ENCODE measurements around the gene WDR83. TPM values are rescaled to one million over a fixed set of nuclear protein-coding genes. Genes with fewer than 3 reads are reported as not detected.

WDR83 gene
- total and polyA plus RNA-seq, 2 experiments from 2014 or later = 9.4 to 13.1 TPM

GRCh38 chr19:12667731-12668302 lies 1.2 kb downstream of the WDR83 start:
- Histone ChIP-seq H3K36me3 (ENCODE audit: low read depth) (no peaks in the 10 kb centered on the region), H3K79me2 (ENCODE audit: insufficient read depth) (peaks cover 64% of the 10 kb centered on the region), H3F3A (ENCODE audit: insufficient read depth) (peaks cover 6% of the 10 kb centered on the region; the same call in 1 of the 2 replicates), H3K9ac (peak overlapping the region; percentile 96), H3K27me3 (replicated peaks; ENCODE audit: insufficient read depth) (no peaks in the 10 kb centered on the region), H4K20me1 (ENCODE audit: insufficient read depth) (no peaks in the 10 kb centered on the region), H3K9me3 (ENCODE audit: low read depth) (no peaks in the 10 kb centered on the region), H2AFZ (no peak overlapping the region), H3K9me2 (ENCODE audit: insufficient read depth) (no peaks in the 10 kb centered on the region), H3K27ac (peak overlapping the region; percentile 93), H3K4me2 (ENCODE audit: unreplicated experiment) (peak overlapping the region; percentile 96), H3K4me1 (ENCODE audit: insufficient read depth) (peaks cover 26% of the 10 kb centered on the region), H3K4me3 (peak overlapping the region; percentile 88)
- WGBS, 2 experiments (ENCODE audit: low coverage in 1 of 2, low lambda C conversion rate in 2 of 2, missing lambda C conversion rate in 2 of 2) = 69 to 76% methylated on average over 4 of the region's 4 CpGs
- DNase-seq = no peak
- in situ Hi-C loops (cut with MboI) = no loop called here
- TF ChIP-seq EZH2 (IDR thresholded peaks at IDR 0.05; ENCODE audit: insufficient read depth, poor library complexity, severe bottlenecking) (no peak), EZH2phosphoT487 (IDR thresholded peaks at IDR 0.05; ENCODE audit: insufficient read depth, low read depth) (no peak)

- peaks cover 6% of the 10 kb centered on the region; the same call in 1 of the 2 replicates for H3F3A ChIP-seq (ENCODE audit: insufficient read depth)
- no peak for DNase-seq
- in situ Hi-C loops (cut with MboI) = no loop called here
- no peaks in the 10 kb centered on the region for H3K9me3 ChIP-seq (ENCODE audit: low read depth)
- peak overlapping the region; percentile 96 for H2AFZ ChIP-seq
- 48 to 52% methylated on average over 8 of the region's 8 CpGs for WGBS, 2 experiments (ENCODE audit: low coverage in 1 of 2, low lambda C conversion rate in 2 of 2, missing lambda C conversion rate in 2 of 2)
- peaks cover 26% of the 10 kb centered on the region for H3K4me1 ChIP-seq (ENCODE audit: insufficient read depth)
- H3K36me3 ChIP-seq (ENCODE audit: low read depth) = no peaks in the 10 kb centered on the region
- H3K9ac ChIP-seq = peak overlapping the region; percentile 96
- no peaks in the 10 kb centered on the region for H3K27me3 ChIP-seq (replicated peaks; ENCODE audit: insufficient read depth)
- H4K20me1 ChIP-seq (ENCODE audit: insufficient read depth) = no peaks in the 10 kb centered on the region
- peak overlapping the region; percentile 93 for H3K27ac ChIP-seq
- TF ChIP-seq EZH2phosphoT487 (IDR thresholded peaks at IDR 0.05; ENCODE audit: insufficient read depth, low read depth) = no peak
- no peak for TF ChIP-seq EZH2 (IDR thresholded peaks at IDR 0.05; ENCODE audit: insufficient read depth, poor library complexity, severe bottlenecking)
- H3K79me2 ChIP-seq (ENCODE audit: insufficient read depth) = peaks cover 64% of the 10 kb centered on the region
- H3K9me2 ChIP-seq (ENCODE audit: insufficient read depth) = no peaks in the 10 kb centered on the region
- peak overlapping the region; percentile 96 for H3K4me2 ChIP-seq (ENCODE audit: unreplicated experiment)
- peak overlapping the region; percentile 82 for H3K4me3 ChIP-seq
Observed at GRCh38 chr19:12668346-12668745, 1.7 kb downstream of the WDR83 start.

- Histone ChIP-seq H4K20me1 (ENCODE audit: insufficient read depth) (no peaks in the 10 kb centered on the region), H3K4me3 (peak overlapping the region; percentile 82), H3K4me2 (ENCODE audit: unreplicated experiment) (peak overlapping the region; percentile 96), H3K27ac (peak overlapping the region; percentile 93), H3K9me3 (ENCODE audit: low read depth) (no peaks in the 10 kb centered on the region), H2AFZ (peak overlapping the region; percentile 96), H3K36me3 (ENCODE audit: low read depth) (peaks cover 5% of the 10 kb centered on the region; the same call in 1 of the 2 replicates), H3K9me2 (ENCODE audit: insufficient read depth) (no peaks in the 10 kb centered on the region), H3K79me2 (ENCODE audit: insufficient read depth) (peaks cover 66% of the 10 kb centered on the region), H3K4me1 (ENCODE audit: insufficient read depth) (peaks cover 26% of the 10 kb centered on the region), H3K27me3 (replicated peaks; ENCODE audit: insufficient read depth) (no peaks in the 10 kb centered on the region), H3F3A (ENCODE audit: insufficient read depth) (peaks cover 6% of the 10 kb centered on the region; the same call in 1 of the 2 replicates), H3K9ac (peak overlapping the region; percentile 96)
- in situ Hi-C loops (cut with MboI) = no loop called here
- no peak for TF ChIP-seq EZH2phosphoT487 (IDR thresholded peaks at IDR 0.05; ENCODE audit: insufficient read depth, low read depth)
- TF ChIP-seq EZH2 (IDR thresholded peaks at IDR 0.05; ENCODE audit: insufficient read depth, poor library complexity, severe bottlenecking) = no peak
- WGBS, 2 experiments (ENCODE audit: low coverage in 1 of 2, low lambda C conversion rate in 2 of 2, missing lambda C conversion rate in 2 of 2) = 1% methylated on average over 23 to 24 of the region's 24 CpGs
- DNase-seq = peak; percentile 90
Observed at GRCh38 chr19:12668932-12669269, 2.3 kb downstream of the WDR83 start.

- in situ Hi-C loops (cut with MboI) = loop anchor here (10.0 kb wide), 1 partner anchor 105 kb away; no protein-coding TSS in a partner anchor
- H3K27me3 ChIP-seq (replicated peaks; ENCODE audit: insufficient read depth) = no peaks in the 10 kb centered on the region
- peaks cover 26% of the 10 kb centered on the region for H3K4me1 ChIP-seq (ENCODE audit: insufficient read depth)
- DNase-seq = peak; percentile 93
- H3K9me3 ChIP-seq (ENCODE audit: low read depth) = no peaks in the 10 kb centered on the region
- H3K36me3 ChIP-seq (ENCODE audit: low read depth) = peaks cover 5% of the 10 kb centered on the region; the same call in 1 of the 2 replicates
- 0 to 1% methylated on average over 52 to 64 of the region's 64 CpGs for WGBS, 2 experiments (ENCODE audit: low coverage in 1 of 2, low lambda C conversion rate in 2 of 2, missing lambda C conversion rate in 2 of 2)
- H2AFZ ChIP-seq = peak overlapping the region; percentile 96
- H3K9me2 ChIP-seq (ENCODE audit: insufficient read depth) = no peaks in the 10 kb centered on the region
- H3F3A ChIP-seq (ENCODE audit: insufficient read depth) = peaks cover 6% of the 10 kb centered on the region; the same call in 1 of the 2 replicates
- H3K27ac ChIP-seq = peak overlapping the region; percentile 93
- H4K20me1 ChIP-seq (ENCODE audit: insufficient read depth) = no peaks in the 10 kb centered on the region
- H3K4me2 ChIP-seq (ENCODE audit: unreplicated experiment) = peak overlapping the region; percentile 96
- peak overlapping the region; percentile 96 for H3K9ac ChIP-seq
- TF ChIP-seq EZH2phosphoT487 (IDR thresholded peaks at IDR 0.05; ENCODE audit: insufficient read depth, low read depth) = no peak
- no peak for TF ChIP-seq EZH2 (IDR thresholded peaks at IDR 0.05; ENCODE audit: insufficient read depth, poor library complexity, severe bottlenecking)
- H3K4me3 ChIP-seq = peak overlapping the region; percentile 82
- peaks cover 71% of the 10 kb centered on the region for H3K79me2 ChIP-seq (ENCODE audit: insufficient read depth)
Observed at GRCh38 chr19:12669270-12670158, 2.9 kb downstream of the WDR83 start.
